Lower leg skin (tissue), 3 donors: ENCODE measurements around the gene UTS2R.

Experiments
- POLR2A ChIP-seq, 2 donors: fragments of 450-650 bp; IDR thresholded peaks; one replicate each; pipeline ENCODE4 v1.6.1; 2016 to 2017; ENCODE audit warnings: antibody characterized with exemption in 2 of 2, mild to moderate bottlenecking in 1 of 2, moderate library complexity in 1 of 2
- TF ChIP-seq, protein P1 (sequence below), 3 donors: fragments of 450-650 bp; IDR thresholded peaks; one replicate each; pipeline ENCODE4 v1.5.1; 2016; ENCODE audit warnings: antibody characterized with exemption in 3 of 3, mild to moderate bottlenecking in 3 of 3, moderate library complexity in 2 of 3

GRCh38 chr17:82384051-82384729 lies 12.6 kb downstream of the UTS2R start:
- TF ChIP-seq, protein P1, sequence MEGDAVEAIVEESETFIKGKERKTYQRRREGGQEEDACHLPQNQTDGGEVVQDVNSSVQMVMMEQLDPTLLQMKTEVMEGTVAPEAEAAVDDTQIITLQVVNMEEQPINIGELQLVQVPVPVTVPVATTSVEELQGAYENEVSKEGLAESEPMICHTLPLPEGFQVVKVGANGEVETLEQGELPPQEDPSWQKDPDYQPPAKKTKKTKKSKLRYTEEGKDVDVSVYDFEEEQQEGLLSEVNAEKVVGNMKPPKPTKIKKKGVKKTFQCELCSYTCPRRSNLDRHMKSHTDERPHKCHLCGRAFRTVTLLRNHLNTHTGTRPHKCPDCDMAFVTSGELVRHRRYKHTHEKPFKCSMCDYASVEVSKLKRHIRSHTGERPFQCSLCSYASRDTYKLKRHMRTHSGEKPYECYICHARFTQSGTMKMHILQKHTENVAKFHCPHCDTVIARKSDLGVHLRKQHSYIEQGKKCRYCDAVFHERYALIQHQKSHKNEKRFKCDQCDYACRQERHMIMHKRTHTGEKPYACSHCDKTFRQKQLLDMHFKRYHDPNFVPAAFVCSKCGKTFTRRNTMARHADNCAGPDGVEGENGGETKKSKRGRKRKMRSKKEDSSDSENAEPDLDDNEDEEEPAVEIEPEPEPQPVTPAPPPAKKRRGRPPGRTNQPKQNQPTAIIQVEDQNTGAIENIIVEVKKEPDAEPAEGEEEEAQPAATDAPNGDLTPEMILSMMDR (IDR thresholded peaks at IDR 0.05), result no peak
- TF ChIP-seq POLR2A (IDR thresholded peaks at IDR 0.05), result no peak
